ENCODE measurements around the gene CSPG4.

- TF ChIP-seq CTCF (IDR thresholded peaks at IDR 0.05; ENCODE audit: borderline replicate concordance, extremely low read depth, low read length, poor library complexity, severe bottlenecking) (no peak), EZH2 (IDR thresholded peaks at IDR 0.05; ENCODE audit: borderline replicate concordance, low read depth, low read length, severe bottlenecking) (no peak)
These were observed 39.8 kb downstream of the CSPG4 start for GRCh38 chr15:75672646-75673425.

All from DND-41 (cell line).